ENCODE results near the gene PSPN. TPM values are rescaled to one million over a fixed set of nuclear protein-coding genes. Genes with fewer than 3 reads are reported as not detected.
A peak's percentile ranks its signal among the peaks of the same experiment; 100 is the strongest.

PSPN gene
- total RNA-seq, 1 experiment from 2014 or later = 3.4 TPM

- no peaks in the 10 kb centered on the region for H3K27me3 ChIP-seq (ENCODE audit: insufficient read depth, low read length)
- no TSS peak for BruUV-seq (replicated peaks)
- TF ChIP-seq RAD21 (IDR thresholded peaks at IDR 0.05; ENCODE audit: low read depth) = no peak
- TF ChIP-seq POLR2A (IDR thresholded peaks at IDR 0.05; ENCODE audit: borderline replicate concordance, extremely low read depth, insufficient read depth, insufficient read length) = no peak
- TF ChIP-seq SRF (IDR thresholded peaks at IDR 0.05; ENCODE audit: low read depth) = no peak
- TF ChIP-seq EZH2 (IDR thresholded peaks at IDR 0.05) = no peak
- no peak for TF ChIP-seq CBX3 (IDR thresholded peaks at IDR 0.05; ENCODE audit: low read depth)
- no peak for TF ChIP-seq ZBTB33 (IDR thresholded peaks at IDR 0.05; ENCODE audit: extremely low read depth, insufficient replicate concordance, low read length)
- no peak for TF ChIP-seq EZH2phosphoT487 (IDR thresholded peaks at IDR 0.05; ENCODE audit: borderline replicate concordance)
- no peaks in the 10 kb centered on the region for H3K4me1 ChIP-seq (ENCODE audit: control insufficient read depth in 1 of 2, insufficient read depth in 2 of 2, low read length in 2 of 2)
- H2AFZ ChIP-seq (ENCODE audit: low read depth, low read length, poor library complexity, severe bottlenecking) = no peak overlapping the region
- no peaks in the 10 kb centered on the region for H3K9me3 ChIP-seq (ENCODE audit: control insufficient read depth in 1 of 2, insufficient read depth in 1 of 2, low read depth in 1 of 2, low read length in 2 of 2)
- ATAC-seq (peak; percentile 53; the same call in 1 of the 2 replicates), DNase-seq (ENCODE audit: low read depth, low spot score) (no peak)
- intact Hi-C loops (cut with micrococcal nuclease) = no loop called here
- ChIA-PET POLR2A (no interaction called here), RAD21 (ENCODE audit: low non-redundant PET in 1 of 2, low total read pairs in 2 of 2, uncharacterized antibody in 2 of 2, unreplicated experiment in 2 of 2) (no interaction called here), CTCF (no interaction called here)
- 0 out of 2 replicates have a peak, but pooled peaks cover 2% of the 10 kb centered on the region for H3K79me2 ChIP-seq (ENCODE audit: insufficient read depth, low read length)
- no peaks in the 10 kb centered on the region for H3K9me2 ChIP-seq (ENCODE audit: insufficient read depth)
- no peak overlapping the region for H3K4me2 ChIP-seq (ENCODE audit: low read length)
- H3K9ac ChIP-seq (ENCODE audit: low read length) = no peak overlapping the region
- H3K36me3 ChIP-seq (ENCODE audit: control insufficient read depth in 1 of 2, insufficient read depth in 2 of 2, low read length in 2 of 2) = peaks cover 26 to 29% of the 10 kb centered on the region in 2 experiments; a peak in 3 of 4 replicates
- no peak overlapping the region for H3K4me3 ChIP-seq (replicated peaks in 1 of 2; ENCODE audit: low read depth in 1 of 2, low read length in 2 of 2)
- H3K27ac ChIP-seq (ENCODE audit: low read depth, low read length) = no peak overlapping the region
- H4K20me1 ChIP-seq (ENCODE audit: insufficient read depth) = no peaks in the 10 kb centered on the region
Measured at GRCh38 chr19:6381030-6381750, 5.5 kb upstream of the PSPN start.

GRCh38 chr19:6379744-6380143 lies 4.0 kb upstream of the PSPN start:
- intact Hi-C loops (cut with micrococcal nuclease) = no loop called here
- ATAC-seq (no peak), DNase-seq (ENCODE audit: low read depth, low spot score) (no peak)
- BruUV-seq (replicated peaks) = no TSS peak
- POLR2A ChIA-PET = no interaction called here
- RAD21 ChIA-PET (ENCODE audit: low non-redundant PET in 1 of 2, low total read pairs in 2 of 2, uncharacterized antibody in 2 of 2, unreplicated experiment in 2 of 2) = no interaction called here
- no peaks in the 10 kb centered on the region for H3K9me2 ChIP-seq (ENCODE audit: insufficient read depth)
- no peaks in the 10 kb centered on the region for H3K4me1 ChIP-seq (ENCODE audit: control insufficient read depth in 1 of 2, insufficient read depth in 2 of 2, low read length in 2 of 2)
- H3K9me3 ChIP-seq (ENCODE audit: control insufficient read depth in 1 of 2, insufficient read depth in 1 of 2, low read depth in 1 of 2, low read length in 2 of 2) = no peaks in the 10 kb centered on the region
- H3K4me2 ChIP-seq (ENCODE audit: low read length) = no peak overlapping the region
- H2AFZ ChIP-seq (ENCODE audit: low read depth, low read length, poor library complexity, severe bottlenecking) = no peak overlapping the region
- H4K20me1 ChIP-seq (ENCODE audit: insufficient read depth) = no peaks in the 10 kb centered on the region
- H3K9ac ChIP-seq (ENCODE audit: low read length) = no peak overlapping the region
- H3K79me2 ChIP-seq (ENCODE audit: insufficient read depth, low read length) = no peaks in the 10 kb centered on the region
- no peaks in the 10 kb centered on the region for H3K27me3 ChIP-seq (ENCODE audit: insufficient read depth, low read length)
- H3K4me3 ChIP-seq (replicated peaks in 1 of 2; ENCODE audit: low read depth in 1 of 2, low read length in 2 of 2) = no peak overlapping the region
- CTCF ChIA-PET = no interaction called here
- H3K36me3 ChIP-seq (ENCODE audit: control insufficient read depth in 1 of 2, insufficient read depth in 2 of 2, low read length in 2 of 2) = peaks cover 20 to 29% of the 10 kb centered on the region in 2 experiments; a peak in 2 of 4 replicates
- H3K27ac ChIP-seq (ENCODE audit: low read depth, low read length) = no peak overlapping the region
- TF ChIP-seq FOSL1 (IDR thresholded peaks at IDR 0.05; ENCODE audit: low read depth) (no peak), SIN3A (IDR thresholded peaks at IDR 0.05; ENCODE audit: low read depth) (no peak), JUND (IDR thresholded peaks at IDR 0.05) (no peak), CBX3 (IDR thresholded peaks at IDR 0.05; ENCODE audit: low read depth) (no peak), MAX (IDR thresholded peaks at IDR 0.05) (no peak), SRF (IDR thresholded peaks at IDR 0.05; ENCODE audit: low read depth) (no peak), ZNF274 (IDR thresholded peaks at IDR 0.05; ENCODE audit: low read depth, low read length) (no peak), REST (IDR thresholded peaks at IDR 0.05; ENCODE audit: low read depth) (no peak), EZH2 (IDR thresholded peaks at IDR 0.05) (no peak), SP1 (IDR thresholded peaks at IDR 0.05; ENCODE audit: low read depth) (no peak)
